ENCODE data around the gene MAPK14.

DNA sequence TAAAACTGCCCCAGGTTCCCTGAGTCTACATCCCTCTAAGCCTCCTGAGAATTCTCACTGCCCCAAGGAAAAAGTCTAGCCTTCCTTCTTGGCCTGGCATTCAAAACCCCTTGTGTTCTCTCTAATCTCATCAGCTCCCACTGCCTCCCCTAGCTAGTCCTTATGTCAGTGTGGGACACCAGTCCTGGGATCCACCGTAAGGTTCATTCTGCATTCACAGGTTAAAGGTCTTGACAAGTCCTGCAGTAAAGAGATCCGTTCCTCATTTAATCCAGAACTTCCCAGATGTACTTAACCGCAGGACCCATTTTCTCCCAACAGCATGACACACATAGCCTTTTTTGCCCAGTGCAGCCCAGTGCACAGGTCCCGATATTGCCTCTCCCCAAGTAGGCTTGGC lies 114.4 kb downstream of the MAPK14 start:
- TF ChIP-seq LEF1 (IDR thresholded peaks at IDR 0.05; ENCODE audit: borderline replicate concordance) (no peak), SP1 (IDR thresholded peaks at IDR 0.05) (no peak), BHLHE40 (IDR thresholded peaks at IDR 0.05; ENCODE audit: borderline replicate concordance) (no peak), FOXM1 (IDR thresholded peaks at IDR 0.05; ENCODE audit: borderline replicate concordance) (no peak), ZNF384 (IDR thresholded peaks at IDR 0.05) (no peak), FOXA1 (IDR thresholded peaks at IDR 0.05) (no peak), ELF4 (IDR thresholded peaks at IDR 0.05) (no peak), CTBP1 (IDR thresholded peaks at IDR 0.05; ENCODE audit: borderline replicate concordance) (no peak), ARNT (IDR thresholded peaks at IDR 0.05) (no peak), L3MBTL2 (conservative IDR thresholded peaks at IDR 0.05) (no peak), SUZ12 (IDR thresholded peaks at IDR 0.05) (no peak), TARDBP (IDR thresholded peaks at IDR 0.05) (no peak)
